Common myeloid progenitor, CD34-positive (primary cell): ENCODE data around the gene TSSK3.

Experiments used
- CTCF ChIA-PET: fragments of 350-600 bp; sonication (Branson Sonifier 250); formaldehyde crosslinking; loops from one replicate; lab custom pipeline; 2021; ENCODE audit warnings: antibody characterized with exemption; lab: Charles Lee
- POLR2A ChIA-PET: fragments of 350-600 bp; sonication (Branson Sonifier 250); formaldehyde crosslinking; loops from one replicate; lab custom pipeline; 2021; ENCODE audit warnings: antibody characterized with exemption; lab: Charles Lee
- DNase-seq, 3 donors: peaks; one replicate each; pipeline versions ENCODE4 v3.0.0 to v3.0.0-alpha.2; 2013
- H3K27ac ChIP-seq, 2 experiments: 1 replicate in 1 of 2; 2 replicates in 1 of 2; pipeline ENCODE4 v1.7.0; 2013; ENCODE audit warnings: inconsistent platforms in 2 of 2, low read length in 2 of 2, mild to moderate bottlenecking in 2 of 2, low read depth in 1 of 2, moderate library complexity in 1 of 2; ENCODE audit not compliant: severe bottlenecking in 2 of 2, insufficient read depth in 1 of 2, poor library complexity in 1 of 2
- H3K27me3 ChIP-seq, 5 experiments: replicated peaks in 2 of 5; 1 replicate in 3 of 5; 2 replicates in 2 of 5; pipeline versions ENCODE4 v1.6.1 to v1.7.0; 2013; ENCODE audit warnings: low read length in 4 of 5, mild to moderate bottlenecking in 2 of 5, moderate library complexity in 2 of 5, inconsistent platforms in 1 of 5; ENCODE audit not compliant: insufficient read depth in 5 of 5, control insufficient read depth in 4 of 5
- H3K36me3 ChIP-seq, 4 experiments: 1 replicate in 2 of 4; 2 replicates in 2 of 4; pipeline versions ENCODE4 v1.6.1 to v1.7.0; 2013; ENCODE audit warnings: low read length in 3 of 4, control low read depth in 1 of 4, mild to moderate bottlenecking in 1 of 4; ENCODE audit not compliant: control insufficient read depth in 4 of 4, insufficient read depth in 4 of 4
- H3K4me1 ChIP-seq, 4 experiments: 1 replicate in 3 of 4; 2 replicates in 1 of 4; pipeline versions ENCODE4 v1.6.1 to v1.7.1; 2013; ENCODE audit warnings: low read length in 3 of 4, mild to moderate bottlenecking in 3 of 4, control low read depth in 1 of 4, inconsistent platforms in 1 of 4, moderate library complexity in 1 of 4; ENCODE audit not compliant: control insufficient read depth in 4 of 4, insufficient read depth in 4 of 4; ENCODE audit errors: control extremely low read depth in 1 of 4
- H3K4me3 ChIP-seq, 7 experiments: 1 replicate in 4 of 7; 2 replicates in 3 of 7; pipeline versions ENCODE4 v1.5.1 to v1.7.0; 2013; ENCODE audit warnings: mild to moderate bottlenecking in 7 of 7, low read length in 6 of 7, moderate library complexity in 6 of 7, inconsistent platforms in 2 of 7, low read depth in 2 of 7, control low read depth in 1 of 7; ENCODE audit not compliant: insufficient read depth in 4 of 7, control insufficient read depth in 1 of 7; ENCODE audit errors: extremely low read depth in 1 of 7
- H3K9me3 ChIP-seq, 5 experiments: 1 replicate in 4 of 5; 2 replicates in 1 of 5; pipeline versions ENCODE4 v1.6.1 to v1.7.1; 2013; ENCODE audit warnings: low read length in 4 of 5, mild to moderate bottlenecking in 2 of 5, inconsistent platforms in 1 of 5, low read depth in 1 of 5, moderate library complexity in 1 of 5; ENCODE audit not compliant: control insufficient read depth in 4 of 5, insufficient read depth in 2 of 5; ENCODE audit errors: control extremely low read depth in 1 of 5
- WGBS: methylation state at CpG from one replicate; pipeline ENCODE4 v1.1.5; 2013; ENCODE audit not compliant: insufficient coverage; 5-methylcytosine and 5-hydroxymethylcytosine counted together

TSSK3 gene

GRCh38 chr1:32345289-32345827 lies 17.0 kb upstream of the TSSK3 start:
- H3K36me3 ChIP-seq = no peaks in the 10 kb centered on the region
- WGBS = 14% methylated on average over 8 of the region's 8 CpGs
- DNase-seq = peak; percentile 48 to 76 (median 75)
- no peaks in the 10 kb centered on the region for H3K9me3 ChIP-seq
- ChIA-PET POLR2A (interaction anchor here (5.2 kb wide), 1 partner anchor 9 kb away, joined by 27 read pairs; the partner anchor contains the start of gene MARCKSL1), CTCF (interaction anchor here (0.5 to 4.8 kb wide), 3 partner anchors 9 to 27 kb away, joined by 3 to 29 read pairs (median 5); partner anchors contain the start of gene MARCKSL1)
- H3K27me3 ChIP-seq = peaks cover 0 to 5% (median 0%) of the 10 kb centered on the region in 5 experiments
- peaks cover 7 to 37% (median 31%) of the 10 kb centered on the region in 4 experiments for H3K4me1 ChIP-seq
- H3K4me3 ChIP-seq = no peak overlapping the region
- no peak overlapping the region for H3K27ac ChIP-seq

- peaks cover 7 to 42% (median 38%) of the 10 kb centered on the region in 4 experiments for H3K4me1 ChIP-seq
- 98% methylated on average over 6 of the region's 9 CpGs for WGBS
- no peak overlapping the region for H3K27ac ChIP-seq
- no peaks in the 10 kb centered on the region for H3K36me3 ChIP-seq
- H3K27me3 ChIP-seq = peaks cover 0 to 2% (median 0%) of the 10 kb centered on the region in 5 experiments
- H3K4me3 ChIP-seq = no peak overlapping the region
- ChIA-PET POLR2A (interaction anchor here (5.2 kb wide), 1 partner anchor 10 kb away, joined by 27 read pairs; the partner anchor contains the start of gene MARCKSL1), CTCF (interaction anchor here (0.7 to 4.8 kb wide), 3 partner anchors 10 to 250 kb away, joined by 3 to 29 read pairs (median 5); partner anchors contain the start of gene MARCKSL1)
- DNase-seq = no peak
- H3K9me3 ChIP-seq = no peaks in the 10 kb centered on the region
Observed at GRCh38 chr1:32346532-32347157, 15.7 kb upstream of the TSSK3 start.

DNA sequence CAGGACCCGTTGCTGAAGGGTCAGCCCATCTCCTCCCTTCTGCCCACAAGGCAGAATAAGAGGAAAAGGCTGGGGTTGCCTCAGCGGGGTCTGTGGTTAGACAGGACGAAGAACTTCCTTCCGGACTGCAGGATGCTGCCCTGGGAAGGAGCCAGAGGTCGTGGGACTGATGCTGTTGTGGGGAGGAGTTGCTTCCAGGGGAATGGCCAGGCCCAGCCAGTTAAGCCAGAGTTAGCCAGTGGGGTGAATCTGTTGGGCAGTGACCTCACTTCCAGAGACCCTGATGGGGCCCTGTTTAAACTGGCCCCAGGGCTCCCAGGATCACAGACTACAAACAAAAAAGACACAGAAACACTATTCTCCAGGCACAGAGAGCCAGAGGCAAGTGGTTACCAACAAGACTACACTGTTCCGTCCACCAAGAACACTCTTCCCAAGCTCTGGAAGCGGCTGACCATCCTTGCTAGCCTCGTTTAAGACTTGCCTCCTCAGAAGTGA lies 13.1 kb upstream of the TSSK3 start:
- Histone ChIP-seq H3K27ac (no peak overlapping the region), H3K27me3 (peaks cover 0 to 2% (median 0%) of the 10 kb centered on the region in 5 experiments), H3K36me3 (no peaks in the 10 kb centered on the region), H3K9me3 (no peaks in the 10 kb centered on the region), H3K4me1 (peaks cover 7 to 63% (median 50%) of the 10 kb centered on the region in 4 experiments), H3K4me3 (peak overlapping the region in 3 of 7 experiments; percentile 12 to 19 (median 15))
- ChIA-PET CTCF (interaction anchor here (4.8 kb wide), 1 partner anchor 12 kb away, joined by 29 read pairs; the partner anchor contains the start of gene MARCKSL1), POLR2A (interaction anchor here (5.2 kb wide), 1 partner anchor 13 kb away, joined by 27 read pairs; the partner anchor contains the start of gene MARCKSL1)
- WGBS = 38% methylated on average over 4 of the region's 8 CpGs
- peak in 1 of 3 donors; percentile 27 for DNase-seq

DNA sequence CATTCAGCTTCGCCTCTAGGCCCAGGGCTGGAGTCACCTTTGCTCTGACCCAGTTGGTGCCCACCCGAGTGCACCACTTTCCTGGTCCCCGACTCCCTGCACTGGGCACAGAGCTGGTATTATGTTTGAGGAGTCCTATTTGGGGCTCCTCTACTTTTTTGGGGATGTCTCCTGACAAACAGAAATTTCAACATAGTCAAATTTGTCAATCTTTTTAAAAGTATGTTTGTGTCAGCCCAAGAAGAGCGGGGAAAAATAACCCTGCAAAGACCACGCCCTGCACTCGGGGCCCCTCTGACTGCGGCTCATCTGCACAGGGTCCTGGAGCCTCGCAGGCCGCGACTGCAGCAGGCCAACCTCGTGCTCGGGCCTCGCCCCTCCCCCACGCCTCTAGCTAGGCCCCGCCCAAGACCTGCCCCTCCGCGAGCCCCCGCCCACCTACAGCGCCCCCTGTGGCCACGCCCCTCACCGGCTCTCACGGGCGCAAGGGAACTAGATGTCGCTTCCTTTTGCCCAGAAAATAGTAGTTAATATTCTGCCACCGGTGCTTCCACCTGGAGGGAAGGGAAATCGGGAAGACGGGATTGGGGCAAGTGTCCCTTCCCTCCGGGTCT lies 11.4 kb upstream of the TSSK3 start:
- Histone ChIP-seq H3K27ac (peak overlapping the region in 1 of 2 experiments; percentile 64), H3K36me3 (no peaks in the 10 kb centered on the region), H3K9me3 (no peaks in the 10 kb centered on the region), H3K27me3 (no peaks in the 10 kb centered on the region), H3K4me3 (peak overlapping the region in 6 of 7 experiments; percentile 57 to 83 (median 68)), H3K4me1 (peaks cover 7 to 54% (median 40%) of the 10 kb centered on the region in 4 experiments)
- peak in 2 of 3 donors; percentile 75 to 83 for DNase-seq
- CTCF ChIA-PET = interaction anchor here (1.2 to 3.4 kb wide), 3 partner anchors 9 to 14 kb away, joined by 4 to 28 read pairs (median 4); partner anchors contain the start of gene MARCKSL1
- 16% methylated on average over 16 of the region's 28 CpGs for WGBS
- POLR2A ChIA-PET = interaction anchor here (0.6 to 2.3 kb wide), 3 partner anchors 9 to 1230 kb away, joined by 3 to 23 read pairs (median 4); partner anchors contain the start of gene MARCKSL1

DNA sequence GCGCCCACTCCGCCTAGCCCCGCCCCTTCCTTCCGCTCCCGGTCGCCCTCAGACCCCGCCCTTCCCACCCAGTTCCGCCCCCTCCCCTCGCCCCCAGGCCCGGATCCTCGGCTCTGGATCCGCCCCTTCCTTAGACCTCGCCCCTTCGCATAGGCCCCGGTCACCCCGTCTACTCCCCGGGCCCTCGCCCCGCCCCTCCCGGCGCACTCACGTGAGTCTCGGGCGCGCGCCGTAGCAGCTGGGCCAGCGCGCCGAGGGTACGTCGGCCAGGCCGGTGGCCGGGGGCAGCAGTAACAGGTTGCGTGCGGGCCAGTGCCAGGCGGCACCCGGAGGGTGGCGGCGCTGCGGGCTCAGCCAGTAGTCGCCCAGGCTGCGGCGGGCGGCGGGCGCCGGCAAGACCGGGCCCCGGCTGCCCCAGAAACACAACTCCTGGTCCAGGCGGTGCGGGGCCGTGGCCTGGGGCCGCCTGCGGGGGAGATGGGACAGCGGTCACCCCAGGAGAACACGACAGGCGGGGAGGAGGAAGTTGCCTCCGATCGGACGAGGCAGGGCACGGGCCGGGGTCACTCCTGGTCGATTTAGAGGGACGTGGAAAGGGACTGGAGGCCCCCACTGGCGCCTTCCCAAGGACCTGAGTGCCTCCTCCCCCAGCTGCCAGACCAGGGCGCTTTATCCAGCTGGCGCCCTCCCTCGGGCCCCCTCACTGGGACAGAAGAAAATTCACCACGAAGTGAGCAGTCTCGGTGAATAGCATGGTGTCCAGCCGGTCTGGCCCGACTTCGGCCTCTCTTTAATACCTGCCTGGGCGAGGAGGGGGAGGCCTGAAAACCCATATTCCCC lies 10.7 kb upstream of the TSSK3 start:
- Histone ChIP-seq H3K27me3 (no peaks in the 10 kb centered on the region), H3K4me1 (peaks cover 7 to 53% (median 36%) of the 10 kb centered on the region in 4 experiments), H3K36me3 (no peaks in the 10 kb centered on the region), H3K9me3 (no peaks in the 10 kb centered on the region), H3K4me3 (peak overlapping the region; percentile 50 to 83 (median 66)), H3K27ac (peak overlapping the region in 1 of 2 experiments; percentile 73)
- DNase-seq = peak; percentile 92 to 96 (median 96)
- CTCF ChIA-PET = interaction anchor here (1.1 to 3.4 kb wide), 8 partner anchors 9 to 30 kb away, joined by 3 to 28 read pairs (median 4); partner anchors contain the start of genes FAM229A, MARCKSL1 and TSSK3
- POLR2A ChIA-PET = interaction anchor here (0.6 to 2.3 kb wide), 5 partner anchors 10 to 1231 kb away, joined by 3 to 23 read pairs (median 3); partner anchors contain the start of gene MARCKSL1
- WGBS = 2% methylated on average over 70 of the region's 75 CpGs
